ENCODE data around the gene MAGI1.

Gene MAGI1

DNA sequence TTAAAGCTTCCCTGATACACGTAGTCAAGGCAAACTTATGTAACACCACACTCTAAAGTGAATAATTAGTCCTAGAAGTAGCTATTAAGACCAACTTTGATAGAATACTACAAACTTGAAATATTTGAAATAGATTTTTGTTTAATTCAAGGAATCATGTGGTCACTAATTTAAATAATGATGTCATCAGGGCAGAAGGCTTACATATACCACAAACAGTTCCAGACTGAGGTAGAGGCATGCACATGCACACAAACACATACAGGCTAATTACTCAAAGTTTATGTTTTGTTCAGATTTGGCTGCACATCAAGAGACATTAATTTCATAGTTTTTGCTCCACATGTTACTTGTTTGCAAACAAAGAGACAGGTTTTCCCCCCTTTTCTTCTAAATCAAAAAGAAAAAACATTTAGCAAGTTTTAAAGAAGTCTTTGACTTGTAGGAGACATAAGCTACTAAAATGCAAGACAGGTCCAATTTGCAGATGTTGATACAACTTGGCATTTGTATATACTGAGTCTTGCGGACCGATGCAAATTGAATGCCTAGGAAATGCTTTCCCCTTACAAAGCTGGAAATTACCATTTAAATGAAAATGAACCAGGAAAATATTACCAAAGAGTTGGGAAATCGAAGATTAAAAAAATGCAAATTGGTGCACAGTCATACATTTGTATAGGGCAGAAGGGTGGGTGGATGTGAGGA lies 594.8 kb downstream of the MAGI1 start:
- no peak for DNase-seq

DNA sequence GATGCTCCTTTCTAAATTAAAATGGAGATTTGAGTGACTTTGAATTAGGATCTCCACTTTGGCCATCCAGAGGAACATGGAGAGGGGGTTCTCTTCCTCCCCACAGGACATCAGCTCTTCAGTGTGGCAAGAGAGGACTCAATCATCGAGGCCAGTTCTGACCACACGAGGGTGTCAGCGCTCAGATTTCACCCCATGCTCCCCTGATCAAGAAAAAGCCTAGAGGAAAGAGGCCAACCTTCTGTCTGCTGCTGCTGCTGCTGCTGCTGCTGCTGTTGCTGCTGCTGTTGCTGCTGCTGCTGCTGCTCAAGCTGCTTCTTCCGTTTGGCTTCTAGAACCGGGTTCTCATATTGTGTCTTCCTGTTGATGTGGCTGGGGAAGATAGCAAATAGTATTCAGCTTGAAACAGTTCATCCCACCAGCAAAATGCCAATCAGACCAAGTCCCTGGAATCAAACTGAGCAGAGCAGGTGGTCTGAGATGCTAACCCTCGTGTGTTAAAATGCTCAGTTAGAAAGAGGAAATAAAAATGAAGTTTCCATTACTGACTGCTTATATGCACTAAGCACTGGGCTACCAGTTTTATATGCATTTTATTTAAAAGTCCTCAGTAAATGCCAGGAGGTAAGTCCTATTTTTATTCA lies 599.0 kb downstream of the MAGI1 start:
- peak; percentile 1 to 30 for DNase-seq

DNA sequence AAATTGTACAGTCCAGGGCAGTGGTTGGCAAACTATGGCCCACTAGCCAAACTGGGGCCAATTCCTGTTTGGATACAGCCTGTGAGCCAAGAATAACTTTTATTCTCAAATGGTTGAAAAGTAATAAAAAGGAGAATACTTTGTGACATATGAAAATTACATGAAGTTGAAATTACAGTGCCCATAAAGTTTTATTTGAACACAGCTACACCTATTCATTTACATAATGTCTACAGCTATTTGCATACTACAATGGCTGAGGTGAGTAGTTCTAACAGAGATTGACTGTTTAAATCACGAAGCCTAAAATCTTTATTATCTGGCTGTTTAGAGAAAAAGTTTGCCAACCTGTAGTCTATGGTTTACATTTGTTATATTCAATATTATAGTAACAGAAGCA lies 600.1 kb downstream of the MAGI1 start:
- no peak for DNase-seq

DNA sequence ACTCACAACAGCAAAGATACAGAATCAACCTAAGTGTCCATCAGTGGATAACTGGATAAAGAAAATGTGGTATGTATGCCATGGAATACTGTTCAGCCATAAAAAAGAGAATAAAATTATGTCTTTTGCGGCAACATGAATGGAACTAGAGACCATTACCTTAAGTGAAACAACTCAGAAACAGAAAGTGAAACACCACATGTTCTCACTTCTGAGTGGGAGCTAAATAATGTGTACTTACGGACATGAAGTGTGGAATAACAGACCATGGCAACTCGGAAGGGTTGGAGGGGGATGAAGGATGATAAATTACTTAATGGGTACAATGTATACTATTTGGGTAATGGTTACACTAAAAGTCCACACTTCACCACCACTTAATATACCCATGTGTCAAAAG lies 600.6 kb downstream of the MAGI1 start:
- DNase-seq = no peak

- peak; percentile 1 to 3 for DNase-seq
Measured at GRCh38 chr3:65436580-65436979, 602.1 kb downstream of the MAGI1 start.

GRCh38 chr3:65433480-65433879 lies 605.2 kb downstream of the MAGI1 start:
- no peak for DNase-seq

DNA sequence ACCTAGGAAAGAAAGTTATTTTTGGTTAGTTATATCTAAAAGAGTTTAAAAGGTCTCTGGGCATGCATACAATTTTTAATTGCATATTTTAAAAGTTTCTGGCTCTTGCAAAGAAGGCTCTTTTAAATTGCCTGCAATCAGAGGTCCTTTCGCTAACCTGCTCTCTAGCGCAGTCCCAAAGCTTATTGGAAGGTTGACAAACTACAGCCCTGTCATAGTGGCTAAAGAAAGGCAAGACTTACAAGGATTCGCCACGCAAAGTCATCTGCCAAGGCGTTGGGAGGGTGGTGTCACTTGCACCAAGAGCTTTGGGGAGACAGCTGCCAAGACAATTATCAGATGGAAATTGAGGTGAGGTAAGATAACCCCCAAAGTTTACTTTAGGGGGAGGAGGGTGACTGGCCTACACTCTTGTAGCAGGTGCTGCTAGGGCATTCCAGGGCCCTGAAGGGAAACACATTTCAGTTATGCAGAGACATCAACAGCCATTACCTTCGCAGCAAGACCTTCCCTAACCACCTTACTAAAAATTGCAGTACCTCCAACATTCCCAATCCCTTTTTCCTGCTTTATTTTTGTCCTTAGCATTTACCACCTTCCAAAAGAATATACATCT lies 606.2 kb downstream of the MAGI1 start:
- no peak for DNase-seq

- DNase-seq = no peak
Measured at GRCh38 chr3:65425880-65426279, 612.8 kb downstream of the MAGI1 start.

- DNase-seq = no peak
Measured at GRCh38 chr3:65422154-65422553, 616.6 kb downstream of the MAGI1 start.

GRCh38 chr3:65419233-65419632 lies 619.5 kb downstream of the MAGI1 start:
- DNase-seq = no peak

- no peak for DNase-seq
Measured at GRCh38 chr3:65413891-65414290, 624.8 kb downstream of the MAGI1 start.

GRCh38 chr3:65412588-65412987 lies 626.1 kb downstream of the MAGI1 start:
- DNase-seq = no peak

GRCh38 chr3:65411367-65411766 lies 627.4 kb downstream of the MAGI1 start:
- no peak for DNase-seq

DNA sequence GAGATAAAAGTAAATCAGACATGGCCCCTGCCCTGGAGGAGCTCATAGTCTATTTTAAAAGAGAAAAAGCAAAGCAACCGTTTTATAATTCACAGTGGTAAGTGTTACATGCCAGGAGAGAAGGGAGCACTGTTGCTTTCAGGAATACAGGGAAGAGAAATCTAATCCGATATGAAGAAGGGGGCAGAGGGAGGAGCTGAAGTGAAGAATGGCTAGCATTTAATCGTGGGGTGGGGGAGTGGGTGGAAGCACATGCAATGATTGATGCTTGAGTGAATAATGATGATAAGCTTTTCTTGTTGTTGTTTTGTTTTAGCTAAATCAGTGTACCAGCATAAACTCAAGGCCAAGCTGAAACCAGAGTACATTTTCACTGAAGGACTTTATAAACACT lies 629.5 kb downstream of the MAGI1 start:
- DNase-seq = no peak

DNA sequence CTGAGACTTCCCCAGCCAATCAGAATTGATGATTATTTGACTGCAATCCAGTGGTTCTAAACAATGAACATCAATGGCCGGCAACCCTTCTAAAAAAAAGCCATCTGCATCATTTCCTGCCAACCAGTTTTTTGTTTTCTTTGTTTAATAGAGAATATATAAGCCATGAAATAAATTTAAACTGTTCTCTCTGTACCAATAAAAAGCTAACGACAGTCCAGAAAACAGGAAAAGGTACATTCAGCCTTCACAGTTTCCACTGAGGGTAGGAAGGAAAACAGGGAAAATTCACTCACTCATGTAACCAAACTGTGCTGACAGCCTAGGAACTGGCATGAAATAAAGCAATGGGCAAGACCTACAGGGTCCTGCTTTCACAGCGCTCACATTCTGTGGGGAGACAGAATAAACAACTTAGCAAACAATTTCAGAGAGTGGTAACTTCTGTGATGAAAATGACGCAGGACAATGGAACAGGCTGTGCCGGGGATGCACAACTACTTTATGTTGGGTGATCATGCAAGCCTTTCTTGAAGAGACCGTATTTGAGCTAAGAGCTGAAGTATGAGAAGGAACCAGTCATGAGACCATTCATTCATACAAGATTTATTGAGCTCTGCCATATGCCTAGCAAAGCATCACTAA lies 630.1 kb downstream of the MAGI1 start:
- DNase-seq = no peak

DNA sequence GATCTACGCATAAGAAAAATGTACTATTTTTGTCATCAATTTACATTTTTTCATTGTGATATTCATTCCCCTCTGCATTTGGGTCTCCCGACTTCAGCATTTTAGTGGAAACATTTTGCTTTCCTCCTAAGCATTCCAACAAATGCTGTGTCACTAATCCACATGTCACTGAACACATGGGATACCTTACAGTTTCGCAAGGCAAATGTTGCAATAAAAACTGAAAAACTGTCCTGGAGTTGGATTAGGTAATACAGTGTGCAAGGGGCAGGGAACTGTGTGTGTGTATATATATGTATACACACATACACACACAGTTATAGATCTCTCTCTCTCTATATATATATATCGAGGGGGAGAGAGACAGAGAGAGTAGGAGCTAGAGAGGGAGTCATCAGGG lies 632.2 kb downstream of the MAGI1 start:
- no peak for DNase-seq

- DNase-seq = no peak
Measured at GRCh38 chr3:65402597-65402996, 636.1 kb downstream of the MAGI1 start.

DNA sequence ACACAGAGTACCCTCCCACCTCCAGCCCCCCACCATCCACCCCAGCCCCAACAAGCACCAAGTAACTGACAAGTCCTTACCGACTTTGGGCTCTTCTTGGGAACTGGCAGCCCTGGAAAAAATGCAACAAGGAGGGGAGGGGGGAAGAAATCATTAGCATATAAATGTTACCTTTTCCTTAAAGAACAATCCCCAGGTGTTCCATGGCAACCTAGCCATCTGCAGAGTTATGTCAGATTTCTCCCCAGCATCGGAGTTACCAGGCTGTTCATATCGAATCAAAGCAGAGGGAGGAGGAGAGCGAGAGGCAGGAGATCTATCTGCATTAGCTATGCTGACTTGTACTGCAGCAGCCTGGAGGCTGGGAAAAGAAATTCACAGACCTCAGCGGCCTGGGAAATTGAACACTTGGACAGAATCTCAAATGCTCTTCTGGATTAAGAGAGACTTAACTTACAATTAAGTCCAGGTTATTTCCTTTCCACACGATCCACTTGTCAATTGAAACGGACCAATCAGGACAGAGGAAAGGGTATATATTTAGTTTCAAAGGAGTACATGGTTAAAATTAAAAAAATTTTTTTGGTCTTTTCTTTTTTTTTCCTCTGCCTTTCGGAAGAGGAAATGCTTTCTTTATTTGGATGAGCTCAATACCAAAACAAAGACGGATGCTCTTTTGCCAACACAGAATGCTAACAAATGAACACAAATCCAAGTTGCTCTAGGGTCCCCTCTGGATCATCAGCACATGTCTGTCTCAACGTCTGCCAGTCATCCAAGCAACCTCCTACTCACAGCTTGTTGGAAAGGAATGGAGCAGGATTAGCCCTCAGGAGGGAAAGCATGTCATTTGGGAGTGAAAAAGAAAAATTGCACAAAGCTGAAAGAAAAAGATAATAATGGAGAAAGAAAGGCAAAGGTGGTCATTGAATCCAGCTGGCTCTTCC lies 637.1 kb downstream of the MAGI1 start:
- DNase-seq = no peak

DNA sequence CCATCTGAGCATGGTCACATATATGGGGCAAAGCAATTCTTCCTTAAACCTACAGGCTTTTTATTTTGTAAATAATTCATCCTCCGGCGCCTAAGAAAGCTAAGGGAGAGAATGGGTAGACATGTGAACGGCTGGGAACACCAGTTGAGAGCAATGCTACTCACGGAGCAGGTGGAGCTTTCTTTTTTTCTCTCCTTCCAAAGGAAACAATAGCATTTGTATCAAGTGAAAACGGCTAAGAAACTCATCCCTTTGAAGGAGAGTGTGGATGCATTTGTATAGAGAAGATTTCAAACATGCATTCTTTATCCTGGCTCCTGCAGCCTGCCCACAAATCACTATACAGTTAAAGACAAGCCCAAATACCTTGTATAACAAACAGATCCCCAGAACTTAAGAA lies 637.8 kb downstream of the MAGI1 start:
- DNase-seq = no peak

DNA sequence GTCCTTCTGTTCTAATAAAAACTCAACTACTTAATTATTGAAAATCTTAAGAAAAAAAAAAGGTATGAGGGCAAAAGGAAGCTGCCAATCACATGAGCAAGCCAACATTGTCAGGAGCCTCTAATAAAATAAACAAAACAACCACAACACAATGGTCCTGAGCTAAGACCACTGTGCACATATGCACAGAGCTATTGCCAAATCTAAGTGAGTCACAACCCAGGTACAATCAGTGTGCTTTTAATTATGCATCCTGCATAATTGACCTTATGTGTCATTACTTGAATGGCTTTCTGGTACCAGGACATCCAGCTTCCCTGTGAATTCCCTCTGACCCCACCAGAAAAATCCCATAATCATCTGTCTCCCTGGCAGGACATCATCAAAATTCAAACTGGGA lies 639.8 kb downstream of the MAGI1 start:
- no peak for DNase-seq

GRCh38 chr3:65396078-65396477 lies 642.6 kb downstream of the MAGI1 start:
- no peak for DNase-seq

- no peak for DNase-seq
Measured at GRCh38 chr3:65391068-65391467, 647.6 kb downstream of the MAGI1 start.

DNA sequence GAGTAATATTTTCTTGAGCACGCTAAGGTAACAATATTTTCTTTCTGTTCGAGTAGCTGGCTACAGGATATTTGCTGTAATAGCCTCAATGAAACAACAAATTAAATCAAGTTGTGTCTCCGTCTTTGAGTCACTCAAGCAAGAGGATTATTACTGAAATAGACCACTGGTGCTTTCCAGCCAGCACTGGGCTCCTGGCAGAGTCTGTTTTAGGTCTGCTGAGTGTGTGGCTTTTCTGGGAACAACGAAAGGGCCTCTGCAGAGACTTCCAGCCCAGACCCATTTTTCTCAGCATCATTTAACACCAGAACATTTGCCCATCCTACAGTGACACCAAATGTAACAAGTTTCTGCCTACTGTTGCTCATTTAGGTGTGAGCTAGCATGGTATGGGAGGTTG lies 652.9 kb downstream of the MAGI1 start:
- no peak for DNase-seq

Measured in NCI-H1930 (cell line).